ENCODE results near the gene CR2. TPM values are rescaled to one million over a fixed set of nuclear protein-coding genes. Genes with fewer than 3 reads are reported as not detected.

CR2 gene
- total and polyA plus RNA-seq, 7 donors, result 0.01 to 0.27 (median 0.16) TPM; not detected in 3

DNA sequence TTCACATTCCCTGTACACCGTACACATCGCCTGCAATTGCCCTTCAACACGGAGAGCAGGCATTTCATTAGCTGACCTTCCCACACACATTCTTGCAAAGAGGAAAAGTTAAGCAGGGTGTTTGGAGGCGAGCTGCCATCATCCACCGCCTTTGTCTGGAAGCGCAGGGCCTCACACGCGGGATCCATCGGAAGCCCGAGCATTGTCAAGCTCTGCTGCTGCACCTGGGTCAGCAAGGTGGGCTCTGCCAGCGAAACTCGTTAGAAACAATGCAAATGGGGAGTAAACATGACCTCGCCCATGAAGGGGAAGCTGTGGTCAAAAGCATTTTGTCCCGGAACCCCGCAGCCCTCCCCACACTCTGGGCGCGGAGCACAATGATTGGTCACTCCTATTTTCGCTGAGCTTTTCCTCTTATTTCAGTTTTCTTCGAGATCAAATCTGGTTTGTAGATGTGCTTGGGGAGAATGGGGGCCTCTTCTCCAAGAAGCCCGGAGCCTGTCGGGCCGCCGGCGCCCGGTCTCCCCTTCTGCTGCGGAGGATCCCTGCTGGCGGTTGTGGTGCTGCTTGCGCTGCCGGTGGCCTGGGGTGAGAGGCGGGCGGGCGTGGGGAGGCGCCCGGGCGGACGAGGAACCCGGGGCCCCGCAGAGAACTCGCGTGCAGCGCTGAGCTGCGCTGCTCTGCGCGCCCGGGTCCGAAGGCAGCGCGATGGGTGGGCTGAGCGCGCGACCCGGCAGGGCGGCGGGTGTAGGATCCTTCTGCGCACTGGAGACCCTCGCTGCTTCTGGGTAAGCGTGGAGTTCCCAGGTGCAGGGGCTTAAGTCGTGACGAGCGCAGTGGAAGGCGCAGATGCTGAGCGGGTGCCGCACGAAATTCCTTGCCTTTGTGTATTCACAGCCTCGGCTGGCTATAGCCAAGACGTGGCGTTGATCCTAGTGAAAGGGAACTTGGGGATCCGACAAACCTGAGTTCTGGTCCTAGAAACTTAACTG is 42.0 kb downstream of the CR2 start, which contains the start of gene CR1:
TSS of gene CR1 (plus strand) at position 357 of the 992 bp plus-strand sequence. CDS start at position 468, 111 bp downstream.
- intact Hi-C loops (cut with DNase I), result loop anchor here in 1 of 2 donors (5.0 kb wide), 1 partner anchor 414 kb away; no protein-coding TSS in a partner anchor
- Histone ChIP-seq H3K27ac (no peak within 1 kb of the TSS), H3K36me3 (ENCODE audit: insufficient read depth in 1 of 2, low read depth in 1 of 2) (no peaks in the 10 kb centered on the region), H3K4me1 (peaks cover 3% of the 10 kb centered on the region), H3K27me3 (ENCODE audit: insufficient read depth in 3 of 3, low read length in 2 of 3) (peaks cover 6 to 83% (median 12%) of the 10 kb centered on the region in 3 donors), H3K9me3 (no peaks in the 10 kb centered on the region), H3K4me3 (peak within 1 kb of the TSS; percentile 56)
- DNase-seq (peak; percentile 21 to 59), ATAC-seq (peak in 3 of 4 donors; percentile 40 to 54 (median 48))
- TF ChIP-seq, protein P1, sequence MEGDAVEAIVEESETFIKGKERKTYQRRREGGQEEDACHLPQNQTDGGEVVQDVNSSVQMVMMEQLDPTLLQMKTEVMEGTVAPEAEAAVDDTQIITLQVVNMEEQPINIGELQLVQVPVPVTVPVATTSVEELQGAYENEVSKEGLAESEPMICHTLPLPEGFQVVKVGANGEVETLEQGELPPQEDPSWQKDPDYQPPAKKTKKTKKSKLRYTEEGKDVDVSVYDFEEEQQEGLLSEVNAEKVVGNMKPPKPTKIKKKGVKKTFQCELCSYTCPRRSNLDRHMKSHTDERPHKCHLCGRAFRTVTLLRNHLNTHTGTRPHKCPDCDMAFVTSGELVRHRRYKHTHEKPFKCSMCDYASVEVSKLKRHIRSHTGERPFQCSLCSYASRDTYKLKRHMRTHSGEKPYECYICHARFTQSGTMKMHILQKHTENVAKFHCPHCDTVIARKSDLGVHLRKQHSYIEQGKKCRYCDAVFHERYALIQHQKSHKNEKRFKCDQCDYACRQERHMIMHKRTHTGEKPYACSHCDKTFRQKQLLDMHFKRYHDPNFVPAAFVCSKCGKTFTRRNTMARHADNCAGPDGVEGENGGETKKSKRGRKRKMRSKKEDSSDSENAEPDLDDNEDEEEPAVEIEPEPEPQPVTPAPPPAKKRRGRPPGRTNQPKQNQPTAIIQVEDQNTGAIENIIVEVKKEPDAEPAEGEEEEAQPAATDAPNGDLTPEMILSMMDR (IDR thresholded peaks at IDR 0.05), result no peak
- 4% methylated on average over 60 to 68 of the region's 68 CpGs for WGBS, 3 donors

GRCh38 chr1:207497941-207498340 is 43.8 kb downstream of the CR2 start:
- Histone ChIP-seq H3K36me3 (ENCODE audit: insufficient read depth in 1 of 2, low read depth in 1 of 2) (no peaks in the 10 kb centered on the region), H3K9me3 (no peaks in the 10 kb centered on the region), H3K4me1 (peaks cover 3% of the 10 kb centered on the region), H3K4me3 (no peak overlapping the region), H3K27me3 (ENCODE audit: insufficient read depth in 3 of 3, low read length in 2 of 3) (peaks cover 4 to 82% (median 12%) of the 10 kb centered on the region in 3 donors), H3K27ac (no peak overlapping the region)
- TF ChIP-seq, protein P1 (IDR thresholded peaks at IDR 0.05), result no peak
- WGBS, 3 donors, result 41 to 60% (median 45%) methylated on average over 5 of the region's 5 CpGs
- intact Hi-C loops (cut with DNase I), result loop anchor here in 1 of 2 donors (5.0 kb wide), 1 partner anchor 416 kb away; no protein-coding TSS in a partner anchor
- ATAC-seq (no peak), DNase-seq (no peak)

DNA sequence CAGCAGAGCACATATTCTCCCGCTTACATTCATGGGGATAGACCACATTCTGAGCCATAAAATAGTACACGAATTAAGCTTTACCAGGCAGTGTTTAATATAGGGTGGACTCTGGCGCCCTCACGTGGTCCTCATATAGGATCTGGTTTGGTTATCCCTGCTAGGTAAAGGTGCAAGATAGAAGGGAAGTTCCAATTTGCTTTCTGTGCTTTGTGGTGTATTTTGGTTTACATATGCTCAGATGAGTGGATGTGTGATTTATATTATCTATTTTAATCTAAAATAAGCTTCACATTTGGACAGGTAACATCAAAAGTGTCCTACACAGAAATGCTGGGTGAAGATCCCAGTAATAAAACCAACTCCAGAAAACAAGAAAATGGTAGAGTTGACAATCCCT is 45.4 kb downstream of the CR2 start:
- peak; percentile 63 to 84 (median 68) for ATAC-seq
- 1 to 2% (median 1%) methylated on average over 4 of the region's 4 CpGs for WGBS, 3 donors
- Histone ChIP-seq H3K9me3 (no peaks in the 10 kb centered on the region), H3K27ac (no peak overlapping the region), H3K4me1 (peaks cover 3% of the 10 kb centered on the region), H3K4me3 (no peak overlapping the region), H3K27me3 (ENCODE audit: insufficient read depth in 3 of 3, low read length in 2 of 3) (peaks cover 4 to 75% (median 9%) of the 10 kb centered on the region in 3 donors), H3K36me3 (ENCODE audit: insufficient read depth in 1 of 2, low read depth in 1 of 2) (no peaks in the 10 kb centered on the region)
- intact Hi-C loops (cut with DNase I), result loop anchor here (1.0 to 5.0 kb wide), 2 partner anchors 415 to 417 kb away; no protein-coding TSS in a partner anchor
- DNase-seq, result peak; percentile 57 to 67
- TF ChIP-seq, protein P1 (IDR thresholded peaks at IDR 0.05), result peak; percentile 73

DNA sequence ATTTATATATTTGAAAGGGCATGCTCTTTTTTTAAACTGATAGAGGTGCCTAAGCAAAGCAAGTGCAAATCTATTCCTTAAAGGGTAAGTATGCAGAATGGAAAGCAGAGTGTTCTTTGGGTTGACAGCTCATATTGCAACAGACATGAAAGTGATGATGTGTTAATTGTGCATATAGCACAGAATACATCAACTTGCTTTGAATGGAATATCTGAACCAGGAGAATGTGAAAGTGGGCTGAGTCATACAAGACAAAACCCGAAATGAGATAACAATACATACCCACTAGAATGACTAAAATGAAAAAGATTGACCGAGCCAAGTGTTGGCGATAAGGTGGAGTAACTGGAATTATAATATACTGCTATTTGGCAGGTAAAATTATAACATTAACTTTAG is 46.2 kb downstream of the CR2 start:
- ATAC-seq (no peak), DNase-seq (no peak)
- WGBS, 3 donors, result 73 to 80% (median 77%) methylated on average over 3 of the region's 3 CpGs
- Histone ChIP-seq H3K27me3 (ENCODE audit: insufficient read depth in 3 of 3, low read length in 2 of 3) (peaks cover 4 to 75% (median 8%) of the 10 kb centered on the region in 3 donors), H3K4me3 (no peak overlapping the region), H3K9me3 (no peaks in the 10 kb centered on the region), H3K36me3 (ENCODE audit: insufficient read depth in 1 of 2, low read depth in 1 of 2) (no peaks in the 10 kb centered on the region), H3K4me1 (peaks cover 3% of the 10 kb centered on the region), H3K27ac (no peak overlapping the region)
- intact Hi-C loops (cut with DNase I), result no loop called here
- TF ChIP-seq, protein P1 (IDR thresholded peaks at IDR 0.05), result no peak
